Nephron (organoid): ENCODE data around the gene ELP2.
"Not testable (repeated sequence)": the region's sequence is repeated elsewhere in the genome, so short reads cannot be mapped to it uniquely, and the experiment has no call there.

Source experiments
- H3K27ac Mint-ChIP-seq, 3 experiments: 2 replicates each; pipeline ENCODE4 v1.8.0; 2020; ENCODE audit warnings: mixed read lengths in 3 of 3, mild to moderate bottlenecking in 2 of 3, moderate library complexity in 1 of 3
- H3K27me3 Mint-ChIP-seq: 2 replicates; pipeline ENCODE4 v1.8.0; 2021; ENCODE audit warnings: low read depth, mild to moderate bottlenecking, moderate library complexity, mixed read lengths
- H3K36me3 Mint-ChIP-seq: 2 replicates; pipeline ENCODE4 v1.8.0; 2020; ENCODE audit warnings: low read depth, mixed read lengths
- H3K4me1 Mint-ChIP-seq: 2 replicates; pipeline ENCODE4 v1.8.0; 2020; ENCODE audit warnings: mixed read lengths
- H3K4me3 Mint-ChIP-seq, 3 experiments: 2 replicates each; pipeline ENCODE4 v1.8.0; 2020; ENCODE audit warnings: mild to moderate bottlenecking in 3 of 3, mixed read lengths in 3 of 3, moderate library complexity in 2 of 3
- H3K9me3 Mint-ChIP-seq: 2 replicates; pipeline ENCODE4 v1.8.0; 2020; ENCODE audit warnings: mixed read lengths
- CTCF ChIP-seq, 3 experiments: fragments of 200-600 bp; sonication (generic); IDR thresholded peaks; one replicate each; pipeline ENCODE4 v1.5.0; 2021; ENCODE audit warnings: antibody characterized with exemption in 3 of 3; ENCODE audit not compliant: unreplicated experiment in 3 of 3

The ELP2 gene

GRCh38 chr18:36199691-36200295, 70.1 kb downstream of the ELP2 start:
- H3K4me3 Mint-ChIP-seq = no peak overlapping the region
- H3K27me3 Mint-ChIP-seq = peaks cover 10% of the 10 kb centered on the region
- H3K36me3 Mint-ChIP-seq = no peaks in the 10 kb centered on the region
- peaks cover 6% of the 10 kb centered on the region for H3K4me1 Mint-ChIP-seq
- H3K9me3 Mint-ChIP-seq = no peaks in the 10 kb centered on the region
- TF ChIP-seq CTCF (IDR thresholded peaks at IDR 0.05; ENCODE audit: unreplicated experiment in 3 of 3) = no peak
- no peak overlapping the region for H3K27ac Mint-ChIP-seq

- Mint-ChIP-seq H3K9me3 (no peaks in the 10 kb centered on the region), H3K27me3 (peaks cover 10% of the 10 kb centered on the region), H3K4me1 (peaks cover 6% of the 10 kb centered on the region), H3K4me3 (no peak overlapping the region), H3K27ac (no peak overlapping the region), H3K36me3 (no peaks in the 10 kb centered on the region)
- TF ChIP-seq CTCF (IDR thresholded peaks at IDR 0.05; ENCODE audit: unreplicated experiment in 3 of 3) = no peak
Measured at GRCh38 chr18:36200354-36200771, 70.7 kb downstream of the ELP2 start.

DNA sequence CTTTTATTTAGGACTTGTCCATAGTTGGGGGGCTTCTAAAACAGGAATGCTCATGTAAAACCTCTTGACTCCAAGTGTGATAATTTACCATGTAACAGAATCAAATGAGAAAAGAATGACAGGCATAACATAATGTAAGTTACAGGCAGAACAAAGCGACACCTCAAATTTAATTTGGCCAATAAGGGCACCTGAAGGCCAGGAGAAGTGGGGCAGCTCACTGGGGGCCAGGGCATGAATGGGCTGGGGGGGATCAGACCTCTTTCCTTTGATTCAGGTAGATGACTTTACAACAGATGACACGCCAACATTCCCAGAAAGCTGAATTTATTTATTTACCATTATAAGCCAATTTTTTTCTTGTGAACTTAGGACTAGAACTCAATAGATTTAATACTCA, 72.1 kb downstream of the ELP2 start:
- Mint-ChIP-seq H3K27me3 (peaks cover 10% of the 10 kb centered on the region), H3K4me3 (no peak overlapping the region), H3K36me3 (no peaks in the 10 kb centered on the region), H3K27ac (no peak overlapping the region), H3K4me1 (no peaks in the 10 kb centered on the region), H3K9me3 (peaks cover 3% of the 10 kb centered on the region)
- TF ChIP-seq CTCF (IDR thresholded peaks at IDR 0.05; ENCODE audit: unreplicated experiment in 3 of 3) = no peak

GRCh38 chr18:36203360-36203895, 73.7 kb downstream of the ELP2 start:
- no peaks in the 10 kb centered on the region for H3K36me3 Mint-ChIP-seq
- peaks cover 4% of the 10 kb centered on the region for H3K27me3 Mint-ChIP-seq
- no peak for TF ChIP-seq CTCF (IDR thresholded peaks at IDR 0.05; ENCODE audit: unreplicated experiment in 3 of 3)
- no peak overlapping the region for H3K27ac Mint-ChIP-seq
- no peaks in the 10 kb centered on the region for H3K4me1 Mint-ChIP-seq
- peaks cover 11% of the 10 kb centered on the region for H3K9me3 Mint-ChIP-seq
- no peak overlapping the region for H3K4me3 Mint-ChIP-seq

GRCh38 chr18:36205166-36205565, 75.5 kb downstream of the ELP2 start:
- no peak overlapping the region for H3K27ac Mint-ChIP-seq
- no peaks in the 10 kb centered on the region for H3K36me3 Mint-ChIP-seq
- H3K4me3 Mint-ChIP-seq = no peak overlapping the region
- no peaks in the 10 kb centered on the region for H3K4me1 Mint-ChIP-seq
- TF ChIP-seq CTCF (IDR thresholded peaks at IDR 0.05; ENCODE audit: unreplicated experiment in 3 of 3) = no peak
- H3K27me3 Mint-ChIP-seq = peaks cover 4% of the 10 kb centered on the region
- H3K9me3 Mint-ChIP-seq = peaks cover 16% of the 10 kb centered on the region

DNA sequence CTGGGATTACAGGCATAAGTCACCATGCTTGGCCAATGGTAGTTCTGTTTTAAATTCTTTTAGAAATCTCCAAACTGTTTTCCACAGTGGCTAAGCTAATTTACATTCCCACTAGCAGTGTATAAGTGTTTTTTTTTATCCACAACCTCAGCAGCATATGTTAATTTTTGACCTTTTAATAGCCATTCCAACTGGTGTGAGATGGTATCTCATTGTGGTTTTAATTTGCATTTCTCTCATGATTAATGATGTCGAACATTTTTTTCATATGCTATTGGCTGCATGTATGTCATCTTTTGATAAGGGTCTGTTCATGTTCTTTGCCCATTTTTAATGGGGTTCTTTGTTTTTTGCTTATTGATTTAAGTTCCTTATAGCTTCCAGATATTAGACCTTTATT, 77.6 kb downstream of the ELP2 start:
- Mint-ChIP-seq H3K36me3 (no peaks in the 10 kb centered on the region), H3K27me3 (peaks cover 3% of the 10 kb centered on the region), H3K4me3 (no peak overlapping the region), H3K27ac (no peak overlapping the region), H3K9me3 (peaks cover 16% of the 10 kb centered on the region), H3K4me1 (peaks cover 7% of the 10 kb centered on the region)
- no peak for TF ChIP-seq CTCF (IDR thresholded peaks at IDR 0.05; ENCODE audit: unreplicated experiment in 3 of 3)

GRCh38 chr18:36207969-36208368, 78.3 kb downstream of the ELP2 start:
- H3K9me3 Mint-ChIP-seq = peaks cover 16% of the 10 kb centered on the region
- H3K27ac Mint-ChIP-seq, H3K36me3 Mint-ChIP-seq, H3K4me3 Mint-ChIP-seq, H3K27me3 Mint-ChIP-seq: not testable (repeated sequence)
- H3K4me1 Mint-ChIP-seq = peaks cover 14% of the 10 kb centered on the region
